Trophoblast cell (in vitro differentiated cells and primary cell): ENCODE measurements around the gene LCE4A.

Experiments
- DNase-seq, 2 donors: peaks; one replicate each; pipeline ENCODE4 v3.0.0-alpha.2; 2016
- H2AFZ ChIP-seq: 2 replicates; pipeline ENCODE4 v1.6.1; 2013; ENCODE audit warnings: low read length, moderate library complexity, mild to moderate bottlenecking; ENCODE audit not compliant: insufficient read depth, poor library complexity
- H2AK5ac ChIP-seq: 2 replicates; pipeline ENCODE4 v1.6.1; 2013; ENCODE audit warnings: mild to moderate bottlenecking, low read length
- H2BK120ac ChIP-seq: 2 replicates; pipeline ENCODE4 v1.6.1; 2013; ENCODE audit warnings: low read length, mild to moderate bottlenecking, moderate library complexity; ENCODE audit not compliant: insufficient read depth, poor library complexity
- H2BK12ac ChIP-seq: 2 replicates; pipeline ENCODE4 v1.6.1; 2013; ENCODE audit warnings: mild to moderate bottlenecking, low read length, moderate library complexity
- H2BK5ac ChIP-seq: 2 replicates; pipeline ENCODE4 v1.6.1; 2013; ENCODE audit warnings: low read length, low read depth, moderate library complexity, mild to moderate bottlenecking; ENCODE audit not compliant: poor library complexity
- H3K14ac ChIP-seq: 2 replicates; pipeline ENCODE4 v1.6.1; 2013; ENCODE audit warnings: mild to moderate bottlenecking, low read length
- H3K18ac ChIP-seq: 2 replicates; pipeline ENCODE4 v1.6.1; 2013; ENCODE audit warnings: mild to moderate bottlenecking, low read length
- H3K23ac ChIP-seq: 2 replicates; pipeline ENCODE4 v1.6.1; 2013; ENCODE audit warnings: low read length
- H3K27ac ChIP-seq: 2 replicates; pipeline ENCODE4 v1.5.1; 2013; ENCODE audit warnings: low read depth, mild to moderate bottlenecking, inconsistent platforms, low read length, moderate library complexity
- H3K27me3 ChIP-seq: 2 replicates; pipeline ENCODE4 v1.6.1; 2013; ENCODE audit warnings: inconsistent platforms, mild to moderate bottlenecking, low read length, moderate library complexity; ENCODE audit not compliant: insufficient read depth
- H3K36me3 ChIP-seq, 2 experiments: 1 replicate in 1 of 2; 2 replicates in 1 of 2; pipeline ENCODE4 v1.6.1; 2013; ENCODE audit warnings: low read length in 2 of 2, mild to moderate bottlenecking in 2 of 2, moderate library complexity in 1 of 2; ENCODE audit not compliant: insufficient read depth in 2 of 2, control insufficient read depth in 1 of 2
- H3K4ac ChIP-seq: 2 replicates; pipeline ENCODE4 v1.6.1; 2013; ENCODE audit warnings: low read depth, mild to moderate bottlenecking, low read length, moderate library complexity
- H3K4me1 ChIP-seq, 2 experiments: 1 replicate in 1 of 2; 2 replicates in 1 of 2; pipeline ENCODE4 v1.6.1; 2013; ENCODE audit warnings: low read length in 2 of 2, mild to moderate bottlenecking in 2 of 2, moderate library complexity in 1 of 2; ENCODE audit not compliant: insufficient read depth in 2 of 2, control insufficient read depth in 1 of 2
- H3K4me2 ChIP-seq: 2 replicates; pipeline ENCODE4 v1.6.1; 2013; ENCODE audit warnings: inconsistent platforms, mild to moderate bottlenecking, low read length, moderate library complexity
- H3K4me3 ChIP-seq: 2 replicates; pipeline ENCODE4 v1.5.1; 2013; ENCODE audit warnings: mild to moderate bottlenecking, low read depth, low read length, inconsistent platforms
- H3K79me1 ChIP-seq: one replicate; pipeline ENCODE4 v1.6.1; 2013; ENCODE audit warnings: low read length
- H3K79me2 ChIP-seq: 2 replicates; pipeline ENCODE4 v1.6.1; 2013; ENCODE audit warnings: low read length, mild to moderate bottlenecking; ENCODE audit not compliant: control insufficient read depth, insufficient read depth, poor library complexity
- H3K9ac ChIP-seq: 2 replicates; pipeline ENCODE4 v1.6.1; 2013; ENCODE audit warnings: mild to moderate bottlenecking, low read length
- H3K9me3 ChIP-seq: 2 replicates; pipeline ENCODE4 v1.6.1; 2013; ENCODE audit warnings: low read depth, mild to moderate bottlenecking, control low read depth, inconsistent platforms, low read length; ENCODE audit not compliant: insufficient read depth
- H4K12ac ChIP-seq: 2 replicates; pipeline ENCODE4 v1.6.1; 2013; ENCODE audit warnings: low read depth, mild to moderate bottlenecking, low read length, moderate library complexity
- H4K8ac ChIP-seq: 2 replicates; pipeline ENCODE4 v1.6.1; 2013; ENCODE audit warnings: low read depth, mild to moderate bottlenecking, low read length, moderate library complexity
- H4K91ac ChIP-seq: one replicate; pipeline ENCODE4 v1.6.1; 2013; ENCODE audit warnings: low read depth, mild to moderate bottlenecking, low read length, moderate library complexity
- WGBS: extraction: QIAGEN DNeasy Blood & Tissue Kit; methylation state at CpG from one replicate; pipeline ENCODE4 v1.1.7; 2013; ENCODE audit warnings: missing lambda C conversion rate; ENCODE audit not compliant: insufficient read length, insufficient coverage; ENCODE audit errors: extremely low coverage; 5-methylcytosine and 5-hydroxymethylcytosine counted together

Gene LCE4A

DNA sequence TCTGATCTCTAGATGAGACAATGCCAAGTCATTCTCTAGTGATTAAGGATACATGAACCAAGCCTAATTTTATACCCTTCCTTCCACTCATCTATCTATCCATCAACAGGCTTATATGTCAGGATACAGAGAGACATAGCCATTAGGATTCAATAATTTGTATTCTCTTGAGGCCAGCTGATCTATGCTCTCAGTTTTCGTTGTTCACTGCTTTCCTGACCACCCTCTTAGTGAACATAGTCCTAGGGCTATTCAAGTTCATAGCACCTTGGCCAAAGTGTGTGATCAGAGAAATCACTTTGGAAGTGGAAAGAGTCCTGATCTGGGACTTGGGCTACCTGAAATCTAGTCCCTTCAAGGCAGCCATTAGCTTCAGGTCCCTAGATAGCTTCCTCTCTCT lies 45.6 kb downstream of the LCE4A start:
- Histone ChIP-seq H3K27ac (no peak overlapping the region), H2BK120ac (no peak overlapping the region), H4K12ac (no peak overlapping the region), H3K79me1 (no peaks in the 10 kb centered on the region), H2BK12ac (no peak overlapping the region), H3K4me3 (no peak overlapping the region), H3K9me3 (peaks cover 19% of the 10 kb centered on the region), H2BK5ac (no peak overlapping the region), H3K27me3 (no peaks in the 10 kb centered on the region), H3K79me2 (no peaks in the 10 kb centered on the region), H3K14ac (no peak overlapping the region), H4K8ac (no peak overlapping the region), H3K36me3 (no peaks in the 10 kb centered on the region), H2AK5ac (no peak overlapping the region), H3K23ac (no peak overlapping the region), H3K4me1 (no peaks in the 10 kb centered on the region), H3K4ac (no peak overlapping the region), H2AFZ (no peak overlapping the region), H4K91ac (no peak overlapping the region), H3K4me2 (no peak overlapping the region), H3K18ac (no peak overlapping the region), H3K9ac (no peak overlapping the region)
- no CpG with 5 or more reads among the region's 1 CpG for WGBS
- DNase-seq = no peak

DNA sequence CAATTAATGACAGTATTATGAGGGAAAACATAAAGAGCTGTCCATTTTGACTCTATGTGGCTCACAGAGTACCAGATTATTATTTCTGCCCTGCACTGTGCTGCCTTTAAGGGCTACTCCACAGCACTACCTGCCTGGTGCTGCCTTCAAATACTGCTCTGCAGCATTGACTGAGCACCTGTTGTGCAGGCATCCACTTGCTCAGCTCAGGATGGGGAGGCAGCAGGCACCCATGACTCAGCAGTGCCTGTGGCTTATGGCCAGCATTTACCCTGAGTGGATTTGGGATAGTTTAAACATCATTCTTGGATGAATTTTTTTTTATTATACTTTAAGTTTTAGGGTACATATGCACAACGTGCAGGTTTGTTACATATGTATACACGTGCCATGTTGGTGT lies 48.9 kb downstream of the LCE4A start:
- no peak overlapping the region for H2BK12ac ChIP-seq
- no peaks in the 10 kb centered on the region for H3K79me2 ChIP-seq
- no peaks in the 10 kb centered on the region for H3K27me3 ChIP-seq
- no CpG with 5 or more reads among the region's 2 CpGs for WGBS
- H2BK5ac ChIP-seq = no peak overlapping the region
- H3K4me2 ChIP-seq = no peak overlapping the region
- no peak overlapping the region for H2AK5ac ChIP-seq
- no peak for DNase-seq
- no peak overlapping the region for H3K9ac ChIP-seq
- H3K9me3 ChIP-seq = peaks cover 40% of the 10 kb centered on the region
- no peak overlapping the region for H2AFZ ChIP-seq
- H3K36me3 ChIP-seq = no peaks in the 10 kb centered on the region
- H3K23ac ChIP-seq = no peak overlapping the region
- H2BK120ac ChIP-seq = no peak overlapping the region
- H3K27ac ChIP-seq = no peak overlapping the region
- H3K14ac ChIP-seq = no peak overlapping the region
- H4K8ac ChIP-seq = no peak overlapping the region
- H3K4me1 ChIP-seq = no peaks in the 10 kb centered on the region
- no peak overlapping the region for H3K18ac ChIP-seq
- no peak overlapping the region for H4K12ac ChIP-seq
- no peak overlapping the region for H4K91ac ChIP-seq
- no peaks in the 10 kb centered on the region for H3K79me1 ChIP-seq
- no peak overlapping the region for H3K4ac ChIP-seq
- H3K4me3 ChIP-seq = no peak overlapping the region

DNA sequence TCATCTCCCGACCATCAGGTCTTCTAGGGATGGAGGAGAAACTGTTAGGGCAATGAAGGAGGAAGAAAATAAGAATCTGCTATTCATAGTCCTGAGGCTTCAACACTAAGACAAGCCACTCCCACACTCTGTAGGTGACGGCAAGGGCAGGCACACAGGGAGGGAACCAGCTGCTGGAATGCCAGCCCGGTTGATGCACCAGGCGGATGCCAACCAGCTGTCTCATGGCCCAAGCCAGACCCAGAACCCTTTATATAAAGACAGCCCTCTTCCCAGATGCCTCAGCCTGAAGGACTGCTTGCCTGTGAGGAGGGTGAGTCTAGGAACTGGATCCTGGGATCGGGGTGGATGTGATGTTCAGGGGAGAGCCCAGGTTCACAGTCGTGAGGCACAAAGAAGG lies 49.8 kb downstream of the LCE4A start, which contains the start of gene KPRP:
Gene KPRP, plus strand, starts transcription at position 279 of the 400 bp plus-strand sequence. CDS start 1,564 bp downstream, outside the sequence.
- Histone ChIP-seq H3K9me3 (peaks cover 39% of the 10 kb centered on the region), H3K23ac (no peak within 1 kb of the TSS), H3K79me1 (no peaks in the 10 kb centered on the region), H4K12ac (no peak within 1 kb of the TSS), H3K36me3 (no peaks in the 10 kb centered on the region), H3K4me1 (no peaks in the 10 kb centered on the region), H3K79me2 (no peaks in the 10 kb centered on the region), H3K9ac (no peak within 1 kb of the TSS), H3K27me3 (no peaks in the 10 kb centered on the region), H3K4me3 (no peak within 1 kb of the TSS), H2AFZ (no peak within 1 kb of the TSS), H3K18ac (no peak within 1 kb of the TSS), H4K8ac (no peak within 1 kb of the TSS), H2AK5ac (no peak within 1 kb of the TSS), H3K14ac (no peak within 1 kb of the TSS), H2BK5ac (no peak within 1 kb of the TSS), H2BK120ac (no peak within 1 kb of the TSS), H4K91ac (no peak within 1 kb of the TSS), H3K4ac (no peak within 1 kb of the TSS), H3K27ac (no peak within 1 kb of the TSS), H3K4me2 (no peak within 1 kb of the TSS), H2BK12ac (no peak within 1 kb of the TSS)
- no peak for DNase-seq
- no CpG with 5 or more reads among the region's 6 CpGs for WGBS

DNA sequence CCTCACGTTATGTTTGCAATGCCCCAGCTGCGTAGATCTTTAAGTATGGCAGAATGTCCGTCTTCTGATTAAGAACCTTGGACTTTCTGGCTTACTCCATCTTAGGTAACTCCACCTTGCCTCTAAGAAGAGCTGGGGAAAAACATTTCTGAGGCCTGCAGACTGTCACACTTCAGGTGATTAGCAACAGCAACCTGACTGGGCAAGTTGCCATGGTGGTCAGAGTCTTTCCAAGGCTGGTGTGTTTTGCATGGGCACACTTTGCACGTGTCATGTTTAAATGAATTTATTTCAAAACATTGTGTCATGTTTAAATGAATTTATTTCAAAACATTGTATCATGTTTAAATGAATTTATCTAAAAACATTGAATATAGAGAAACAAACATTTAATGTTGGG lies 50.7 kb downstream of the LCE4A start:
- no CpG with 5 or more reads among the region's 4 CpGs for WGBS
- no peak overlapping the region for H3K4ac ChIP-seq
- H3K79me1 ChIP-seq = no peaks in the 10 kb centered on the region
- no peak overlapping the region for H3K4me2 ChIP-seq
- no peak overlapping the region for H3K27ac ChIP-seq
- no peak overlapping the region for H2BK5ac ChIP-seq
- no peak overlapping the region for H3K4me3 ChIP-seq
- no peak overlapping the region for H3K14ac ChIP-seq
- no peaks in the 10 kb centered on the region for H3K79me2 ChIP-seq
- peaks cover 44% of the 10 kb centered on the region for H3K9me3 ChIP-seq
- H3K4me1 ChIP-seq = no peaks in the 10 kb centered on the region
- no peak for DNase-seq
- H4K12ac ChIP-seq = no peak overlapping the region
- H3K9ac ChIP-seq = no peak overlapping the region
- no peak overlapping the region for H3K23ac ChIP-seq
- H2BK12ac ChIP-seq = no peak overlapping the region
- H4K91ac ChIP-seq = no peak overlapping the region
- no peak overlapping the region for H4K8ac ChIP-seq
- no peaks in the 10 kb centered on the region for H3K36me3 ChIP-seq
- H2AK5ac ChIP-seq = no peak overlapping the region
- no peak overlapping the region for H2AFZ ChIP-seq
- H3K27me3 ChIP-seq = no peaks in the 10 kb centered on the region
- no peak overlapping the region for H3K18ac ChIP-seq
- H2BK120ac ChIP-seq = no peak overlapping the region
